GM12878 (cell line): ENCODE data around the gene PRMT7. TPM values are rescaled to one million over a fixed set of nuclear protein-coding genes. Genes with fewer than 3 reads are reported as not detected.
A peak's percentile ranks its signal among the peaks of the same experiment; 100 is the strongest.

Experiments used
- ATAC-seq: fragments of 200-7000 bp; cut with Tn5 transposase; 3 replicates; pipeline ENCODE4 v1.9.1; 2020; ENCODE audit warnings: mild to moderate bottlenecking, moderate library complexity
- BruUV-seq: library from RNA; stranded (reverse); fragments of 400-500 nt; replicated peaks from 2 replicates; lab custom pipeline; 2021; lab: Mats Ljungman, UMichigan
- CTCF ChIA-PET: fragments of 300-600 bp; sonication (Branson Sonifier 250); formaldehyde crosslinking; extraction: SDS; loops from one replicate; lab custom pipeline; 2021; ENCODE audit warnings: inconsistent platforms; lab: Yijun Ruan, JAX
- POLR2A ChIA-PET: fragments of 350-600 bp; formaldehyde crosslinking; extraction: SDS; loops from one replicate; lab custom pipeline; 2021; ENCODE audit warnings: inconsistent platforms; lab: Charles Lee
- RAD21 ChIA-PET: fragments of 300-600 bp; sonication (Branson Sonifier 250); formaldehyde crosslinking; loops from one replicate; lab custom pipeline; 2023; ENCODE audit warnings: antibody characterized with exemption; ENCODE audit not compliant: unreplicated experiment; lab: Charles Lee
- SMC1A ChIA-PET: fragments of 300-600 bp; sonication (Branson Sonifier 250); formaldehyde crosslinking; loops from one replicate; lab custom pipeline; 2023; ENCODE audit not compliant: unreplicated experiment, uncharacterized antibody; lab: Charles Lee
- DNase-seq: peaks from one replicate; pipeline ENCODE4 v3.0.0-alpha.2; 2011; ENCODE audit warnings: low read depth, low spot score
- FAIRE-seq: peaks from 3 replicates; lab custom pipeline; 2011; peaks lifted over from hg19 to GRCh38; lab: Jason Lieb, UNC
- H2AFZ ChIP-seq: 2 replicates; pipeline ENCODE4 v1.6.0; 2011; ENCODE audit warnings: low read depth, low read length, control low read depth; ENCODE audit not compliant: control insufficient read depth
- H3K27ac ChIP-seq: 2 replicates; pipeline ENCODE4 v1.5.1; 2011; ENCODE audit warnings: control low read depth; ENCODE audit not compliant: control insufficient read depth, insufficient read depth
- H3K27me3 ChIP-seq, 2 experiments: replicated peaks in 1 of 2; 2 replicates each; pipeline versions ENCODE4 v1.6.0 to v1.6.1; 2011; ENCODE audit warnings: low read length in 1 of 2; ENCODE audit not compliant: control insufficient read depth in 2 of 2, insufficient read depth in 2 of 2
- H3K36me3 ChIP-seq, 2 experiments: 2 replicates each; pipeline ENCODE4 v1.5.1; 2011; ENCODE audit warnings: low read length in 1 of 2; ENCODE audit not compliant: control insufficient read depth in 2 of 2, insufficient read depth in 2 of 2
- H3K4me1 ChIP-seq: 2 replicates; pipeline ENCODE4 v1.6.1; 2011; ENCODE audit warnings: mild to moderate bottlenecking, low read length, moderate library complexity, mixed read lengths; ENCODE audit not compliant: control insufficient read depth, insufficient read depth
- H3K4me2 ChIP-seq: 2 replicates; pipeline ENCODE4 v1.6.0; 2011; ENCODE audit warnings: control low read depth; ENCODE audit not compliant: control insufficient read depth, insufficient read depth
- H3K4me3 ChIP-seq: fragments of 200-600 bp; sonication (generic); 2 replicates; pipeline ENCODE4 v1.5.1; 2016
- H3K79me2 ChIP-seq: 2 replicates; pipeline ENCODE4 v1.6.0; 2011; ENCODE audit warnings: low read length; ENCODE audit not compliant: control insufficient read depth, insufficient read depth
- H3K9ac ChIP-seq: 2 replicates; pipeline ENCODE4 v1.8.0; 2011; ENCODE audit warnings: low read length, control low read depth, mixed read lengths; ENCODE audit not compliant: control insufficient read depth, insufficient read depth
- H3K9me3 ChIP-seq: replicated peaks from 3 replicates; pipeline ENCODE4 v1.5.1; 2011; ENCODE audit warnings: mild to moderate bottlenecking, low read length; ENCODE audit not compliant: control insufficient read depth, insufficient read depth
- H4K20me1 ChIP-seq: 2 replicates; pipeline ENCODE4 v1.6.0; 2011; ENCODE audit not compliant: control insufficient read depth, insufficient read depth
- BCL11A ChIP-seq: IDR thresholded peaks from 2 replicates; pipeline ENCODE4 v1.6.1; 2011; ENCODE audit warnings: low read depth, low read length
- CHD1 ChIP-seq: IDR thresholded peaks from 2 replicates; pipeline ENCODE4 v1.6.1; 2012; ENCODE audit warnings: low read depth, low read length, improper control_type of control experiment
- CHD4 ChIP-seq: fragments of 200-600 bp; sonication (generic); IDR thresholded peaks from 2 replicates; pipeline ENCODE4 v1.6.1; 2016; ENCODE audit warnings: mild to moderate bottlenecking
- EP300 ChIP-seq, 2 experiments: fragments of 150-350 bp in 1 of 2; IDR thresholded peaks; 2 replicates each; pipeline ENCODE4 v1.6.1; 2011 to 2012; ENCODE audit warnings: low read depth in 2 of 2, low read length in 2 of 2, borderline replicate concordance in 1 of 2, improper control_type of control experiment in 1 of 2, inconsistent platforms in 1 of 2; ENCODE audit not compliant: control insufficient read depth in 1 of 2
- ESRRA ChIP-seq: IDR thresholded peaks from 2 replicates; pipeline ENCODE4 v1.6.1; 2012; ENCODE audit warnings: mild to moderate bottlenecking, low read length, improper control_type of control experiment
- GATAD2B ChIP-seq: fragments of 450-650 bp; conservative IDR thresholded peaks from 2 replicates; pipeline ENCODE4 v1.6.1; 2017; ENCODE audit warnings: low read depth, mild to moderate bottlenecking, moderate library complexity
- IKZF2 ChIP-seq, 2 experiments: fragments of 450-650 bp; IDR thresholded peaks; 2 replicates each; pipeline ENCODE4 v1.6.1; 2017; ENCODE audit warnings: mild to moderate bottlenecking in 2 of 2, moderate library complexity in 2 of 2
- IRF4 ChIP-seq: IDR thresholded peaks from 2 replicates; pipeline ENCODE4 v1.6.1; 2011; ENCODE audit warnings: low read depth, low read length
- MLLT1 ChIP-seq: fragments of 450-650 bp; IDR thresholded peaks from 2 replicates; pipeline ENCODE4 v1.6.1; 2016; ENCODE audit warnings: mild to moderate bottlenecking
- MYC ChIP-seq: IDR thresholded peaks from 2 replicates; pipeline ENCODE4 v1.6.1; 2011; ENCODE audit warnings: mild to moderate bottlenecking, low read length, moderate library complexity, inconsistent platforms; ENCODE audit not compliant: insufficient read depth, insufficient replicate concordance, insufficient read length, severe bottlenecking
- NR2F1 ChIP-seq: fragments of 450-650 bp; conservative IDR thresholded peaks from 2 replicates; pipeline ENCODE4 v1.6.1; 2017; ENCODE audit warnings: mild to moderate bottlenecking
- POLR2A ChIP-seq: IDR thresholded peaks from 2 replicates; pipeline ENCODE4 v1.6.1; 2011; ENCODE audit warnings: low read depth, mild to moderate bottlenecking, low read length
- RBBP5 ChIP-seq: fragments of 200-600 bp; sonication (generic); conservative IDR thresholded peaks from 2 replicates; pipeline ENCODE4 v1.6.1; 2016
- RELA ChIP-seq: fragments of 450-650 bp; IDR thresholded peaks from 2 replicates; pipeline ENCODE4 v1.8.0; 2014; ENCODE audit warnings: borderline replicate concordance; ENCODE audit not compliant: partially characterized antibody
- SIN3A ChIP-seq: IDR thresholded peaks from 2 replicates; pipeline ENCODE4 v1.6.1; 2012; ENCODE audit warnings: low read depth, low read length, improper control_type of control experiment
- SKIL ChIP-seq: fragments of 450-650 bp; IDR thresholded peaks from 2 replicates; pipeline ENCODE4 v1.6.1; 2017; ENCODE audit warnings: mild to moderate bottlenecking, low read depth, inconsistent platforms; ENCODE audit not compliant: poor library complexity, severe bottlenecking
- TCF12 ChIP-seq: IDR thresholded peaks from 2 replicates; pipeline ENCODE4 v1.6.1; 2011; ENCODE audit warnings: low read depth, mild to moderate bottlenecking, low read length
- ZBED1 ChIP-seq: IDR thresholded peaks from 2 replicates; pipeline ENCODE4 v1.6.1; 2016; ENCODE audit warnings: borderline replicate concordance
- ZNF217 ChIP-seq: fragments of 450-650 bp; IDR thresholded peaks from 2 replicates; pipeline ENCODE4 v1.6.1; 2017; ENCODE audit warnings: antibody characterized with exemption, mild to moderate bottlenecking
- ZZZ3 ChIP-seq: IDR thresholded peaks from 2 replicates; pipeline ENCODE4 v1.6.1; 2011; ENCODE audit warnings: low read depth; ENCODE audit not compliant: control insufficient read depth, insufficient read length
- WGBS: methylation state at CpG from one replicate; pipeline ENCODE4 v1.1.6; 2016; ENCODE audit warnings: low lambda C conversion rate; ENCODE audit not compliant: insufficient replicate concordance, insufficient coverage; ENCODE audit errors: missing lambda C conversion rate; 5-methylcytosine and 5-hydroxymethylcytosine counted together
- in situ Hi-C: fragments of 300-500 bp; cut with MboI; formaldehyde crosslinking; loops from 9 replicates; pipeline ENCODE4 v1.14.3; 2018; ENCODE audit warnings: mixed read lengths
- intact Hi-C: fragments of 100-400 bp; cut with micrococcal nuclease; formaldehyde crosslinking; loops from one replicate; pipeline ENCODE4 v1.14.2; 2022; ENCODE audit not compliant: unreplicated experiment
- polyA plus RNA-seq, 11 experiments: library from polyadenylated mRNA; depleted of rRNA in 4 of 11; unstranded in 6 of 11; stranded (reverse) in 5 of 11; fragments of >200 nt; fragmentation: Nextera tagmentation in 4 of 11; fragmentation: Illumina TruSeq in 1 of 11; extraction: Ambion mirVana in 4 of 11; extraction: Trizol in 1 of 11; gene quantifications; 1 replicate in 1 of 11; 2 replicates in 10 of 11; pipeline versions ENCODE4 v1.2.1 to v1.2.3, GENCODE V29; 2011 to 2016; ENCODE audit warnings: inconsistent platforms in 2 of 11, missing spikeins in 2 of 11, low read depth in 1 of 11
- total RNA-seq, 4 experiments: library from RNA; depleted of rRNA in 3 of 4; stranded (reverse); fragments of >200 nt in 3 of 4; fragmentation: Illumina TruSeq in 1 of 4; extraction: Trizol in 1 of 4; gene quantifications; 2 replicates each; pipeline versions ENCODE4 v1.2.1 to v1.2.3, GENCODE V29; 2013 to 2021

PRMT7 gene
- total and polyA plus RNA-seq, 10 of the 15 experiments (the other 5 are each of a cell fraction or from before 2014, with no cell fraction given), result 5.1 to 56.1 (median 42.0) TPM

GRCh38 chr16:68369697-68370580 lies 59.1 kb downstream of the PRMT7 start:
- ChIA-PET CTCF (interaction anchor here (0.7 to 9.1 kb wide), 6 partner anchors 13 to 141 kb away, joined by 3 to 77 read pairs (median 8); partner anchors contain the start of gene SLC7A6), POLR2A (interaction anchor here (0.7 to 1.0 kb wide), 3 partner anchors 14 to 139 kb away, joined by 3 read pairs; no protein-coding TSS in a partner anchor), SMC1A (interaction anchor here (0.7 to 2.3 kb wide), 6 partner anchors 14 to 106 kb away, joined by 3 to 8 read pairs (median 3); partner anchors contain the start of gene SLC7A6), RAD21 (interaction anchor here (0.5 to 2.1 kb wide), 10 partner anchors 14 to 151 kb away, joined by 3 to 7 read pairs (median 4); partner anchors contain the start of gene SMPD3)
- FAIRE-seq (peak; percentile 93), DNase-seq (peak; percentile 75), ATAC-seq (peak; percentile 71)
- no TSS peak for BruUV-seq
- H3K27ac ChIP-seq, result peak overlapping the region; percentile 38; the same call in 1 of the 2 replicates
- in situ Hi-C loops (no loop called here), intact Hi-C loops (loop anchor here (1.0 to 5.0 kb wide), 2 partner anchors 14 to 77 kb away; partner anchors contain the start of gene SMPD3)
- H3K4me1 ChIP-seq, result peaks cover 40% of the 10 kb centered on the region
- H3K9ac ChIP-seq, result no peak overlapping the region
- no peaks in the 10 kb centered on the region for H3K79me2 ChIP-seq
- 47% methylated on average over 23 of the region's 23 CpGs for WGBS
- no peaks in the 10 kb centered on the region for H3K36me3 ChIP-seq
- peak overlapping the region; percentile 10 for H3K4me2 ChIP-seq
- no peak overlapping the region for H2AFZ ChIP-seq
- peak overlapping the region; percentile 14; the same call in 1 of the 2 replicates for H3K4me3 ChIP-seq
- no peaks in the 10 kb centered on the region for H3K9me3 ChIP-seq
- no peaks in the 10 kb centered on the region for H4K20me1 ChIP-seq
- no peaks in the 10 kb centered on the region; a peak in 1 of 4 replicates for H3K27me3 ChIP-seq
- TF ChIP-seq RBBP5, result no peak
- TF ChIP-seq BCL11A, result no peak
- no peak for TF ChIP-seq CHD4
- TF ChIP-seq CHD1, result no peak
- no peak for TF ChIP-seq ZBED1
- TF ChIP-seq NR2F1, result peak; percentile 55; the same call in 1 of the 2 replicates
- no peak for TF ChIP-seq SIN3A
- no peak for TF ChIP-seq ZZZ3
- no peak for TF ChIP-seq ESRRA
- TF ChIP-seq RELA, result no peak
- 0 out of 2 replicates have a peak, but pooled peaks have one; percentile 26 for TF ChIP-seq ZNF217
- TF ChIP-seq IRF4, result peak; percentile 59; the same call in 1 of the 2 replicates
- TF ChIP-seq POLR2A, result no peak
- TF ChIP-seq SKIL, result peak; percentile 57
- TF ChIP-seq MYC, result no peak
- peak; percentile 87 for TF ChIP-seq TCF12
- TF ChIP-seq EP300 (IDR thresholded peaks at IDR 0.05; ENCODE audit: borderline replicate concordance in 1 of 2, control insufficient read depth in 1 of 2, low read depth in 2 of 2, low read length in 2 of 2), result 0 out of 4 replicates have a peak, but pooled peaks have one; percentile 20 to 43
- peak; percentile 62; the same call in 1 of the 2 replicates for TF ChIP-seq MLLT1
- no peak; the same call in 1 of the 2 replicates for TF ChIP-seq GATAD2B
- peak; percentile 90 to 91 for TF ChIP-seq IKZF2 (IDR thresholded peaks at IDR 0.05)
